GM21786 (cell line): Measurements from ENCODE around the gene TTC12.
"Not testable (repeated sequence)": the region's sequence is repeated elsewhere in the genome, so short reads cannot be mapped to it uniquely, and the experiment has no call there.

ENCODE experiments used
- ATAC-seq: cut with Tn5 transposase; IDR thresholded peaks from one replicate; pipeline ENCODE4 v1.9.1; 2021; ENCODE audit not compliant: unreplicated experiment

Gene TTC12

GRCh38 chr11:113286009-113286408 is 28.4 kb upstream of the TTC12 start:
- ATAC-seq, result no peak

- ATAC-seq, result no peak
Measured at GRCh38 chr11:113286509-113287497, 27.6 kb upstream of the TTC12 start.

GRCh38 chr11:113287801-113288200 is 26.6 kb upstream of the TTC12 start:
- no peak for ATAC-seq

GRCh38 chr11:113288286-113288863 is 26.0 kb upstream of the TTC12 start:
- no peak for ATAC-seq

GRCh38 chr11:113289431-113290187 is 24.8 kb upstream of the TTC12 start:
- ATAC-seq, result peak; percentile 89

GRCh38 chr11:113293936-113294335 is 20.4 kb upstream of the TTC12 start:
- no peak for ATAC-seq

GRCh38 chr11:113295993-113296392 is 18.4 kb upstream of the TTC12 start:
- ATAC-seq, result no peak

- no peak for ATAC-seq
Measured at GRCh38 chr11:113296447-113297205, 17.8 kb upstream of the TTC12 start.

- ATAC-seq, result not testable (repeated sequence)
Measured at GRCh38 chr11:113298496-113298895, 15.9 kb upstream of the TTC12 start.

GRCh38 chr11:113304916-113305315 is 9.5 kb upstream of the TTC12 start:
- no peak for ATAC-seq

GRCh38 chr11:113305440-113306336 is 8.7 kb upstream of the TTC12 start:
- ATAC-seq, result peak; percentile 72

- no peak for ATAC-seq
Measured at GRCh38 chr11:113308601-113309000, 5.8 kb upstream of the TTC12 start.

- ATAC-seq, result no peak
Measured at GRCh38 chr11:113311536-113311935, 2.8 kb upstream of the TTC12 start.

GRCh38 chr11:113313601-113314000 is 782 bp upstream of the TTC12 start:
- ATAC-seq, result no peak

- ATAC-seq, result no peak
Measured at GRCh38 chr11:113314065-113314388, 356 bp upstream of the TTC12 start.

GRCh38 chr11:113315811-113316210 is 1.4 kb downstream of the TTC12 start:
- ATAC-seq, result no peak

- ATAC-seq, result no peak
Measured at GRCh38 chr11:113316256-113316655, 1.9 kb downstream of the TTC12 start.

GRCh38 chr11:113317339-113317738 is 3.0 kb downstream of the TTC12 start:
- no peak for ATAC-seq

- ATAC-seq, result no peak
Measured at GRCh38 chr11:113319085-113319484, 4.7 kb downstream of the TTC12 start.

- no peak for ATAC-seq
Measured at GRCh38 chr11:113322158-113322557, 7.8 kb downstream of the TTC12 start.
